H1 (cell line): ENCODE data around the gene ASPDH. TPM values are rescaled to one million over a fixed set of nuclear protein-coding genes. Genes with fewer than 3 reads are reported as not detected.

Experiments
- CBX5 ChIP-seq: fragments of 300-800, 300-1000 bp; sonication (generic); IDR thresholded peaks from 2 replicates; pipeline ENCODE4 v1.7.1; 2016; ENCODE audit warnings: antibody characterized with exemption, low read length, low read depth
- MAFK ChIP-seq: IDR thresholded peaks from 2 replicates; pipeline ENCODE4 v1.6.1; 2012; ENCODE audit warnings: low read depth, mild to moderate bottlenecking, improper control_type of control experiment, low read length
- polyA plus RNA-seq, 7 experiments: library from polyadenylated mRNA; depleted of rRNA in 3 of 7; stranded (reverse) in 5 of 7; unstranded in 2 of 7; fragments of >200 nt in 5 of 7; fragments of 200-250 nt in 2 of 7; gene quantifications; 1 replicate in 5 of 7; 2 replicates in 1 of 7; 4 replicates in 1 of 7; pipeline versions ENCODE4 v1.2.1 to v1.2.3, GENCODE V29; 2011 to 2013; ENCODE audit warnings: missing spikeins in 2 of 7, mixed read lengths in 2 of 7
- total RNA-seq: library from RNA; stranded (reverse); fragmentation: NEBNext Ultra II Directional; extraction: Animal tissue kit (Norgen Biotek cat#: 25700); gene quantifications from 2 replicates; pipeline ENCODE4 v1.2.1, GENCODE V29; 2021

Gene ASPDH
- total and polyA plus RNA-seq, 2 of the 8 experiments (the other 6 are each of a cell fraction or from before 2014, with no cell fraction given) = not detected

DNA sequence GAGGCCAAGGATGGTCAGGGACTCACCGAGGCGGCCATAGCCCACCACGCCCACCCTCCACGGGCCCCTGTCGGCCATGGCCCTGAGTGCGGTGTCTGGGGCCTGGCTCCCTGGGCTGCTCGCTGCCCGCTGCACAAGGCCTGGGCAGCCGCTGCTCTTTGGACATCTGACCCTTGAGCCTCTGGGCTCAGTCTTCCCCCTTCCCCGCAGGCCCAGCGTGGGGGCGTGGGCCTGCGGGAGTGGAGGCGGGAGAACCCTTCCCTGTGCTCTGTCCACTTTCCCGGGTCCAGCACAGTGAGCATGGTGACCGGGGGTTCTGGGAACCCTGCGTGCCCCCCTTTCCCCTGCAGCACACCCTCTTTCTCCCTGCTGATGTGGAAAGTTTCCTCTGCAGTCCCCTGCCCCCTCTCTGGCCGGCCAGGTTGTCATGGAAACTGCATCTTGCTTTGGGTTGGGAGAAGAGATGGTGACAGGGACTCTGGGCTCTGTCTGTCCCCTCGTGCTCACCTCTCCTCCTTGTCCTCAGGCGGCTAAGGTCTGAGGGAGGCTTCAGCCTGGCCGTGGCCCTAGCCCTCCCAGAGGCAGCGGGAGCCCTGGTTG is at the start of gene ASPDH (continued):
- TF ChIP-seq CBX5 = no peak
- no peak for TF ChIP-seq MAFK
